Caco-2 (cell line): ENCODE measurements around the gene CD160. TPM values are rescaled to one million over a fixed set of nuclear protein-coding genes. Genes with fewer than 3 reads are reported as not detected.

Experiments
- BruUV-seq: library from RNA; stranded (reverse); fragments of 400-500 nt; replicated peaks from 2 replicates; lab custom pipeline; 2021; lab: Mats Ljungman, UMichigan
- CTCF ChIA-PET: fragments of 300-600 bp; sonication (Branson Sonifier 250); formaldehyde crosslinking; loops from one replicate; lab custom pipeline; 2022; ENCODE audit warnings: antibody characterized with exemption; lab: Charles Lee
- POLR2A ChIA-PET: fragments of 300-600 bp; sonication (Branson Sonifier 250); formaldehyde crosslinking; loops from one replicate; lab custom pipeline; 2022; ENCODE audit warnings: antibody characterized with exemption; lab: Charles Lee
- DNase-seq, 2 experiments: peaks; one replicate each; pipeline versions ENCODE4 v3.0.0 to v3.0.0-alpha.2; 2020 to 2022
- H3K27me3 ChIP-seq: replicated peaks from 2 replicates; pipeline ENCODE4 v1.6.0; 2011; ENCODE audit warnings: low read length; ENCODE audit not compliant: control insufficient read depth, insufficient read depth
- H3K36me3 ChIP-seq: 2 replicates; pipeline ENCODE4 v1.5.1; 2011; ENCODE audit warnings: low read length; ENCODE audit not compliant: control insufficient read depth, insufficient read depth
- H3K4me1 ChIP-seq: fragments of 250-450 bp; sonication (Bioruptor Pico); 2 replicates; pipeline ENCODE4 v1.5.1; 2020; ENCODE audit warnings: mild to moderate bottlenecking
- H3K4me3 ChIP-seq: 2 replicates; pipeline ENCODE4 v1.5.1; 2011; ENCODE audit warnings: low read depth, mild to moderate bottlenecking, control low read depth, low read length
- H3K9me3 ChIP-seq: fragments of 250-450 bp; sonication (Bioruptor Pico); 2 replicates; pipeline ENCODE4 v1.5.1; 2020; ENCODE audit warnings: mild to moderate bottlenecking, moderate library complexity
- H3K27ac Mint-ChIP-seq: one replicate; pipeline ENCODE4 v1.8.0; 2022; ENCODE audit warnings: mixed read lengths; ENCODE audit not compliant: unreplicated experiment
- H3K27me3 Mint-ChIP-seq: one replicate; pipeline ENCODE4 v1.8.0; 2022; ENCODE audit warnings: mixed read lengths; ENCODE audit not compliant: insufficient read depth, unreplicated experiment
- H3K36me3 Mint-ChIP-seq: one replicate; pipeline ENCODE4 v1.8.0; 2022; ENCODE audit warnings: mild to moderate bottlenecking, mixed read lengths; ENCODE audit not compliant: insufficient read depth, unreplicated experiment
- H3K4me1 Mint-ChIP-seq: one replicate; pipeline ENCODE4 v1.8.0; 2022; ENCODE audit warnings: low read depth, mixed read lengths; ENCODE audit not compliant: unreplicated experiment
- H3K4me3 Mint-ChIP-seq: one replicate; pipeline ENCODE4 v1.8.0; 2022; ENCODE audit warnings: mild to moderate bottlenecking, moderate library complexity, mixed read lengths; ENCODE audit not compliant: unreplicated experiment
- H3K9me3 Mint-ChIP-seq: one replicate; pipeline ENCODE4 v1.8.0; 2022; ENCODE audit warnings: mixed read lengths; ENCODE audit not compliant: unreplicated experiment
- CTCF ChIP-seq, 2 experiments: fragments of 200-600 bp in 1 of 2; IDR thresholded peaks; 1 replicate in 1 of 2; 2 replicates in 1 of 2; pipeline versions ENCODE4 v1.5.1 to v1.8.0; 2011 to 2022; ENCODE audit warnings: antibody characterized with exemption in 1 of 2, control low read depth in 1 of 2, inconsistent platforms in 1 of 2, low read depth in 1 of 2, low read length in 1 of 2, mild to moderate bottlenecking in 1 of 2, moderate library complexity in 1 of 2; ENCODE audit not compliant: insufficient read depth in 1 of 2, severe bottlenecking in 1 of 2, unreplicated experiment in 1 of 2
- intact Hi-C: fragments of 100-400 bp; cut with micrococcal nuclease; formaldehyde crosslinking; loops from one replicate; pipeline ENCODE4 v1.10.0; 2022; ENCODE audit not compliant: unreplicated experiment
- total RNA-seq: library from RNA; stranded (reverse); gene quantifications from 2 replicates; pipeline ENCODE4 v1.2.3, GENCODE V29; 2022

Gene CD160
- total RNA-seq, 1 experiment from 2014 or later = 0.20 TPM

DNA sequence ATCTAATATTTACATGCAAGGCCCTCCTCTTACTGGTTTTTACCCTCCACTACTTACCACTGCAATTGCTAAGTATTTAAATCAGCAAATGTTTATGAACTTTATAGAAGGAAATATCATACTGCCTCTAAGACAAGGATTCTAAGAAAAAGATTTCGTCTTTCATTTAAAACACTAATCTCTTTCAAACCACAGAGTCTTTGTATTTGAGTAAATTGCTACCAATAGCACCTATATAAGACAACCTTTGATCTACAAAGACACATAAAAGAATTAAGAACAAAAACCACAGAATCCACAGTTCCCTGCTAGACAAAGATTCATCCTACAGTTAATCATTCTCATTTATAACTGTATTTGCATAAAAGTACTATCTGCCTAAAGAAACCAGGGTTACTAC is 67.0 kb downstream of the CD160 start:
- peaks cover 51% of the 10 kb centered on the region for H3K4me1 ChIP-seq
- ChIA-PET POLR2A (no interaction called here), CTCF (no interaction called here)
- H3K36me3 Mint-ChIP-seq = peaks cover 11% of the 10 kb centered on the region
- intact Hi-C loops = no loop called here
- peak overlapping the region; percentile 5 for H3K27ac Mint-ChIP-seq
- H3K4me3 ChIP-seq = no peak overlapping the region
- no peaks in the 10 kb centered on the region for H3K9me3 ChIP-seq
- no peaks in the 10 kb centered on the region; the same call in 1 of the 2 replicates for H3K36me3 ChIP-seq
- no peak for DNase-seq
- H3K9me3 Mint-ChIP-seq = no peaks in the 10 kb centered on the region
- H3K4me3 Mint-ChIP-seq = no peak overlapping the region
- H3K27me3 Mint-ChIP-seq = no peaks in the 10 kb centered on the region
- BruUV-seq = no TSS peak
- H3K27me3 ChIP-seq = no peaks in the 10 kb centered on the region
- H3K4me1 Mint-ChIP-seq = peaks cover 34% of the 10 kb centered on the region
- TF ChIP-seq CTCF (IDR thresholded peaks at IDR 0.05; ENCODE audit: insufficient read depth in 1 of 2, low read depth in 1 of 2, low read length in 1 of 2, severe bottlenecking in 1 of 2, unreplicated experiment in 1 of 2) = no peak

DNA sequence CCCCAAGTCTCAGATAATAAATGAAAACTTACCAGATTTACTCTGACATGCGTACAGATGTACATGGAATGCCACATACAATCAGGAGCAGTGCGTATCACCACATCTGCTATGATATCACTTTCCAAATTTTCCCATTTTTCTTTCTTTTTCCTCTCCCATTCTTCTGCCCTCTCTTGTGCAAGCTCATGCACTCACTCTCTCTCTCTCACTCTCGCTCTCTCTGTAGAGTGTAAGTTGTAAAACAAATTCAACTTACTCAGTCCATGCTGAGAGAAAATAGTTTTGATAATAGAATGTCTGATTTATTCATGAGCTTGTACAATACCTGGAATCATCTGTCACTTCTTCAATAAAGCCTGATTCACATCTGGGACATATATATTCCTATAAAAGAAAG is 69.3 kb downstream of the CD160 start:
- BruUV-seq = no TSS peak
- Mint-ChIP-seq H3K27me3 (no peaks in the 10 kb centered on the region), H3K27ac (no peak overlapping the region), H3K36me3 (no peaks in the 10 kb centered on the region), H3K4me1 (peaks cover 32% of the 10 kb centered on the region), H3K9me3 (no peaks in the 10 kb centered on the region), H3K4me3 (no peak overlapping the region)
- no peak for TF ChIP-seq CTCF (IDR thresholded peaks at IDR 0.05; ENCODE audit: insufficient read depth in 1 of 2, low read depth in 1 of 2, low read length in 1 of 2, severe bottlenecking in 1 of 2, unreplicated experiment in 1 of 2)
- Histone ChIP-seq H3K4me3 (no peak overlapping the region), H3K27me3 (no peaks in the 10 kb centered on the region), H3K36me3 (no peaks in the 10 kb centered on the region), H3K4me1 (peaks cover 33% of the 10 kb centered on the region), H3K9me3 (no peaks in the 10 kb centered on the region)
- no peak for DNase-seq
- ChIA-PET POLR2A (no interaction called here), CTCF (no interaction called here)
- intact Hi-C loops = no loop called here

Other genes starting within 250 kb of the CD160 start
- 49.9 and 50.0 TPM in 2 replicates for gene GPR89A, start 111.5 kb upstream of the CD160 start, total RNA-seq
- 90.2 and 98.9 TPM in 2 replicates for gene PDZK1, start 12.1 kb upstream of the CD160 start, total RNA-seq
- gene RNF115, start 104.6 kb downstream of the CD160 start, total RNA-seq = 16.6 and 17.5 TPM in 2 replicates
- gene POLR3C, start 104.7 kb downstream of the CD160 start, total RNA-seq = 48.0 and 48.8 TPM in 2 replicates
- gene NUDT17, start 126.1 kb downstream of the CD160 start, total RNA-seq = 4.8 and 6.4 TPM in 2 replicates
- 20.3 and 22.0 TPM in 2 replicates for gene PIAS3, start 139.6 kb downstream of the CD160 start, total RNA-seq
- 0.09 and 0.34 TPM in 2 replicates for gene ANKRD35, start 166.4 kb downstream of the CD160 start, total RNA-seq
- 0.12 and 0.43 TPM in 2 replicates for gene ITGA10, start 190.6 kb downstream of the CD160 start, total RNA-seq
- gene PEX11B, start 199.2 kb downstream of the CD160 start, total RNA-seq = 14.5 and 16.1 TPM in 2 replicates
- 178 and 185 TPM in 2 replicates for gene RBM8A, start 208.0 kb downstream of the CD160 start, total RNA-seq
- gene LIX1L, start 238.5 kb downstream of the CD160 start, total RNA-seq = 0.82 and 1.1 TPM in 2 replicates
- 0.19 and 0.77 TPM in 2 replicates for gene ANKRD34A, start 245.1 kb downstream of the CD160 start, total RNA-seq
- gene POLR3GL, start 245.2 kb downstream of the CD160 start, total RNA-seq = 2.9 and 3.4 TPM in 2 replicates